ENCODE results near the gene ATG7. TPM values are rescaled to one million over a fixed set of nuclear protein-coding genes. Genes with fewer than 3 reads are reported as not detected.
"Not testable (repeated sequence)": the region's sequence is repeated elsewhere in the genome, so short reads cannot be mapped to it uniquely, and the experiment has no call there.

The ATG7 gene
- total RNA-seq, 1 experiment from 2014 or later = 42.3 TPM

GRCh38 chr3:11565492-11565891 is 293.3 kb downstream of the ATG7 start:
- DNase-seq (ENCODE audit: low read depth) = no peak

- no peak for DNase-seq (ENCODE audit: low read depth)
Observed at GRCh38 chr3:11565932-11566331, 293.7 kb downstream of the ATG7 start.

- DNase-seq (ENCODE audit: low read depth) = no peak
Observed at GRCh38 chr3:11566478-11566877, 294.3 kb downstream of the ATG7 start.

GRCh38 chr3:11566916-11567315 is 294.7 kb downstream of the ATG7 start:
- no peak for DNase-seq (ENCODE audit: low read depth)

- peak; percentile 94 for DNase-seq (ENCODE audit: low read depth)
Observed at GRCh38 chr3:11567516-11568467, 295.6 kb downstream of the ATG7 start.

- DNase-seq (ENCODE audit: low read depth) = peak; percentile 98
Observed at GRCh38 chr3:11568503-11569155, 296.4 kb downstream of the ATG7 start.

GRCh38 chr3:11569156-11569741 is 297.1 kb downstream of the ATG7 start:
- no peak for DNase-seq (ENCODE audit: low read depth)

- DNase-seq (ENCODE audit: low read depth) = no peak
Observed at GRCh38 chr3:11570251-11570650, 298.1 kb downstream of the ATG7 start.

- peak; percentile 80 for DNase-seq (ENCODE audit: low read depth)
Observed at GRCh38 chr3:11570789-11571495, 298.7 kb downstream of the ATG7 start.

GRCh38 chr3:11572660-11573059 is 300.5 kb downstream of the ATG7 start:
- not testable (repeated sequence) for DNase-seq (ENCODE audit: low read depth)

GRCh38 chr3:11574981-11575669 is 302.9 kb downstream of the ATG7 start:
- no peak for DNase-seq (ENCODE audit: low read depth)

GRCh38 chr3:11575677-11576076 is 303.5 kb downstream of the ATG7 start:
- no peak for DNase-seq (ENCODE audit: low read depth)

- DNase-seq (ENCODE audit: low read depth) = no peak
Observed at GRCh38 chr3:11576453-11576852, 304.3 kb downstream of the ATG7 start.

- no peak for DNase-seq (ENCODE audit: low read depth)
Observed at GRCh38 chr3:11578169-11578568, 306.0 kb downstream of the ATG7 start.

GRCh38 chr3:11580645-11581044 is 308.4 kb downstream of the ATG7 start:
- DNase-seq (ENCODE audit: low read depth) = no peak

- DNase-seq (ENCODE audit: low read depth) = no peak
Observed at GRCh38 chr3:11581237-11582190, 309.3 kb downstream of the ATG7 start.

- peak; percentile 78 for DNase-seq (ENCODE audit: low read depth)
Observed at GRCh38 chr3:11582191-11582968, 310.2 kb downstream of the ATG7 start.

GRCh38 chr3:11583235-11583634 is 311.0 kb downstream of the ATG7 start:
- no peak for DNase-seq (ENCODE audit: low read depth)

- no peak for DNase-seq (ENCODE audit: low read depth)
Observed at GRCh38 chr3:11583638-11584046, 311.4 kb downstream of the ATG7 start.

Measured in HT1080 (cell line).